HG02870 (cell line): ENCODE data around the gene CREB5.

Experiments used
- ATAC-seq: cut with Tn5 transposase; IDR thresholded peaks from one replicate; pipeline ENCODE4 v1.9.1; 2021; ENCODE audit warnings: mild to moderate bottlenecking, moderate library complexity; ENCODE audit not compliant: unreplicated experiment

Gene CREB5

GRCh38 chr7:28873365-28873764 lies 461.0 kb downstream of the CREB5 start:
- ATAC-seq = no peak

GRCh38 chr7:28874001-28874400 lies 461.7 kb downstream of the CREB5 start:
- no peak for ATAC-seq
